Hepatocyte (in vitro differentiated cells): Measurements from ENCODE around the gene OR6J1. TPM values are rescaled to one million over a fixed set of nuclear protein-coding genes. Genes with fewer than 3 reads are reported as not detected.
"Not testable (repeated sequence)": the region's sequence is repeated elsewhere in the genome, so short reads cannot be mapped to it uniquely, and the experiment has no call there.

Source experiments
- DNase-seq: peaks from one replicate; pipeline ENCODE4 v3.0.0-alpha.2; 2016; ENCODE audit warnings: low spot score
- H2AFZ ChIP-seq: fragments of 200-600 bp; sonication (generic); 2 replicates; pipeline ENCODE4 v1.6.0; 2016; ENCODE audit warnings: antibody characterized with exemption, mild to moderate bottlenecking
- H3K27ac ChIP-seq: fragments of 200-600 bp; sonication (generic); 2 replicates; pipeline ENCODE4 v1.5.1; 2016; ENCODE audit warnings: mild to moderate bottlenecking
- H3K27me3 ChIP-seq: fragments of 200-600 bp; sonication (generic); 2 replicates; pipeline ENCODE4 v1.6.1; 2016
- H3K36me3 ChIP-seq: fragments of 200-600 bp; sonication (generic); replicated peaks from 2 replicates; pipeline ENCODE4 v1.5.1; 2016; ENCODE audit warnings: low read depth; ENCODE audit not compliant: insufficient read depth
- H3K4me1 ChIP-seq: fragments of 200-600 bp; sonication (generic); 2 replicates; pipeline ENCODE4 v1.5.1; 2016; ENCODE audit warnings: mild to moderate bottlenecking, moderate library complexity; ENCODE audit not compliant: insufficient read depth
- H3K4me2 ChIP-seq: fragments of 200-600 bp; sonication (generic); 2 replicates; pipeline ENCODE4 v1.6.0; 2016
- H3K4me3 ChIP-seq: fragments of 200-600 bp; sonication (generic); 2 replicates; pipeline ENCODE4 v1.5.1; 2016; ENCODE audit warnings: mild to moderate bottlenecking
- H3K79me2 ChIP-seq: fragments of 200-600 bp; sonication (generic); 2 replicates; pipeline ENCODE4 v1.6.0; 2017; ENCODE audit warnings: mild to moderate bottlenecking
- H3K9me2 ChIP-seq: fragments of 200-600 bp; sonication (generic); replicated peaks from 2 replicates; pipeline ENCODE4 v1.6.0; 2017; ENCODE audit warnings: mild to moderate bottlenecking; ENCODE audit not compliant: insufficient read depth
- H3K9me3 ChIP-seq: fragments of 200-600 bp; sonication (generic); 2 replicates; pipeline ENCODE4 v1.5.1; 2016; ENCODE audit warnings: low read depth, mild to moderate bottlenecking
- H4K20me1 ChIP-seq: fragments of 200-600 bp; sonication (generic); 2 replicates; pipeline ENCODE4 v1.6.0; 2016; ENCODE audit warnings: mild to moderate bottlenecking; ENCODE audit not compliant: insufficient read depth, poor library complexity, severe bottlenecking
- EZH2 ChIP-seq: fragments of 200-600 bp; sonication (generic); IDR thresholded peaks from 2 replicates; pipeline ENCODE4 v1.6.1; 2016; ENCODE audit warnings: antibody characterized with exemption, mild to moderate bottlenecking, borderline replicate concordance
- EZH2phosphoT487 ChIP-seq: fragments of 200-600 bp; sonication (generic); IDR thresholded peaks from one replicate; pipeline ENCODE4 v1.6.1; 2018; ENCODE audit warnings: antibody characterized with exemption, mild to moderate bottlenecking, low read depth, moderate library complexity; ENCODE audit not compliant: unreplicated experiment, severe bottlenecking
- WGBS: methylation state at CpG from one replicate; pipeline ENCODE4 v1.1.6; 2016; ENCODE audit warnings: low lambda C conversion rate; ENCODE audit errors: missing lambda C conversion rate; 5-methylcytosine and 5-hydroxymethylcytosine counted together
- polyA plus RNA-seq: library from polyadenylated mRNA; unstranded; fragments of >200 nt; fragmentation: Nextera tagmentation; extraction: Ambion mirVana; gene quantifications from 2 replicates; pipeline ENCODE4 v1.2.1, GENCODE V29; 2016
- total RNA-seq: library from RNA; depleted of rRNA; stranded (reverse); fragments of >200 nt; gene quantifications from 2 replicates; pipeline ENCODE4 v1.2.3, GENCODE V29; 2014
- TF ChIP-seq, protein P1 (sequence below): fragments of 200-600 bp; sonication (generic); IDR thresholded peaks from 2 replicates; pipeline ENCODE4 v1.5.1; 2016; ENCODE audit warnings: antibody characterized with exemption, mild to moderate bottlenecking; ENCODE audit not compliant: poor library complexity

The OR6J1 gene
- total and polyA plus RNA-seq, 2 experiments from 2014 or later, result 0.03 TPM; not detected in 1

DNA sequence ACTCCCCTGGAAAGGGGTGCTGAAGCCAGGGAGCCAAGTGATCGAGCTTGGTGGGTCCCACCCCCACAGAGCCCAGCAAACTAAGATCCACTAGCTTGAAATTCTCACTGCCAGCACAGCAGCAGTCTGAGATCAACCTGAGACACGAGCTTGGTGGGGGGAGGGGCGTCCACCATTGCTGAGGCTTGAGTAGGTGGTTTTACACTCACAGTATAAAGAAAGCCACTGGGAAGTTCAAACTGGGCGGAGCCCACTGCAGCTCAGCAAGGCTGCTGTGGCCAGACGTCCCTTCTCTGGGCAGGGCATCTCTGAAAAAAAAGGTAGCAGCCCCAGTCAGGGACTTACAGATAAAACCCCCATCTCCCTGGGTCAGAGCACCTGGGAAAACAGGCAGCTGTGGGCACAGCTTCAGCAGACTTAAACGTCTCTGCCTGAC is 42.0 kb upstream of the OR6J1 start:
- H3K9me3 ChIP-seq, H2AFZ ChIP-seq, H3K9me2 ChIP-seq, H3K4me3 ChIP-seq, H3K27me3 ChIP-seq, H3K4me1 ChIP-seq, H4K20me1 ChIP-seq, H3K27ac ChIP-seq, H3K79me2 ChIP-seq, H3K4me2 ChIP-seq, H3K36me3 ChIP-seq: not testable (repeated sequence)
- DNase-seq, result peak; percentile 32
- 19% methylated on average over 6 of the region's 6 CpGs for WGBS

DNA sequence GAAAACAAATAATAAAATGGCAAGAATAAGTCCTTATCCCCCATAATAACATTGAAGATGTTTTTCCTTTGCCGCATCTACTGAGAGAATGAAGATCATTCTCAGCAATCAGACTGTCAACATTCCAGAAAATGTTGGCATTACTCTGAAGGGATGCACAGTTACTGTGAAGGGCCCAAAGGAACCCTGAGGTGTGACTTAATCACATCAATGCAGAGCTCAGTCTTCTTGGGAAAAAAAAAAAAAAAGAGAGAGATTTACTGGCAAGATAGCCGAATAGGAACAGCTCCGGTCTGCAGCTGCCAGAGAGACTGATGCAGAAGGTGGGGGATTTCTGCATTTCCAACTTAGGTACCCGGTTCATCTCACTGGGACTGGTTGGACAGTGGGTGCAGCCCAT is 41.3 kb upstream of the OR6J1 start:
- Histone ChIP-seq H2AFZ (no peak overlapping the region), H3K9me3 (no peaks in the 10 kb centered on the region), H3K4me3 (no peak overlapping the region), H3K27me3 (no peaks in the 10 kb centered on the region), H3K27ac (no peak overlapping the region), H3K4me2 (no peak overlapping the region), H3K36me3 (no peaks in the 10 kb centered on the region), H3K9me2 (no peaks in the 10 kb centered on the region), H3K4me1 (peaks cover 7% of the 10 kb centered on the region), H3K79me2 (no peaks in the 10 kb centered on the region), H4K20me1 (no peaks in the 10 kb centered on the region)
- no peak for DNase-seq
- TF ChIP-seq, protein P1, sequence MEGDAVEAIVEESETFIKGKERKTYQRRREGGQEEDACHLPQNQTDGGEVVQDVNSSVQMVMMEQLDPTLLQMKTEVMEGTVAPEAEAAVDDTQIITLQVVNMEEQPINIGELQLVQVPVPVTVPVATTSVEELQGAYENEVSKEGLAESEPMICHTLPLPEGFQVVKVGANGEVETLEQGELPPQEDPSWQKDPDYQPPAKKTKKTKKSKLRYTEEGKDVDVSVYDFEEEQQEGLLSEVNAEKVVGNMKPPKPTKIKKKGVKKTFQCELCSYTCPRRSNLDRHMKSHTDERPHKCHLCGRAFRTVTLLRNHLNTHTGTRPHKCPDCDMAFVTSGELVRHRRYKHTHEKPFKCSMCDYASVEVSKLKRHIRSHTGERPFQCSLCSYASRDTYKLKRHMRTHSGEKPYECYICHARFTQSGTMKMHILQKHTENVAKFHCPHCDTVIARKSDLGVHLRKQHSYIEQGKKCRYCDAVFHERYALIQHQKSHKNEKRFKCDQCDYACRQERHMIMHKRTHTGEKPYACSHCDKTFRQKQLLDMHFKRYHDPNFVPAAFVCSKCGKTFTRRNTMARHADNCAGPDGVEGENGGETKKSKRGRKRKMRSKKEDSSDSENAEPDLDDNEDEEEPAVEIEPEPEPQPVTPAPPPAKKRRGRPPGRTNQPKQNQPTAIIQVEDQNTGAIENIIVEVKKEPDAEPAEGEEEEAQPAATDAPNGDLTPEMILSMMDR, result no peak
- TF ChIP-seq EZH2 (no peak), EZH2phosphoT487 (no peak)
- WGBS, result 40% methylated on average over 4 of the region's 4 CpGs

DNA sequence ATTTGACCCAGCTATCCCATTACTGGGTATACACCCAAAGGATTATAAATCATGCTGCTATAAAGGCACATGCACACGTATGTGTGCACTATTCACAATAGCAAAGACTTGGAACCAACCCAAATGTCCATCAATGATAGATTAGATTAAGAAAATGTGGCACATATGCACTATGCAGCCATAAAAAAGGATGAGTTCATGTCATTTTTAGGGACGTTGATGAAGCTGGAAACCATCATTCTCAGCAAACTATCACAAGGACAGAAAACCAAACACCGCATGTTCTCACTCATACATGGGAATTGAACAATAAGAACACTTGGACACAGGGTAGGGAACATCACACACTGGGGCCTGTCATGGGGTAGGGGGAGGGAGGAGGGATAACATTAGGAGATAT is 39.3 kb upstream of the OR6J1 start:
- not testable (repeated sequence) for H3K27me3 ChIP-seq, H3K36me3 ChIP-seq, H3K27ac ChIP-seq, H4K20me1 ChIP-seq, H3K9me3 ChIP-seq, H3K4me2 ChIP-seq, H3K9me2 ChIP-seq, H3K79me2 ChIP-seq, H3K4me3 ChIP-seq, H3K4me1 ChIP-seq, H2AFZ ChIP-seq, DNase-seq
- WGBS, result 81% methylated on average over 3 of the region's 3 CpGs

DNA sequence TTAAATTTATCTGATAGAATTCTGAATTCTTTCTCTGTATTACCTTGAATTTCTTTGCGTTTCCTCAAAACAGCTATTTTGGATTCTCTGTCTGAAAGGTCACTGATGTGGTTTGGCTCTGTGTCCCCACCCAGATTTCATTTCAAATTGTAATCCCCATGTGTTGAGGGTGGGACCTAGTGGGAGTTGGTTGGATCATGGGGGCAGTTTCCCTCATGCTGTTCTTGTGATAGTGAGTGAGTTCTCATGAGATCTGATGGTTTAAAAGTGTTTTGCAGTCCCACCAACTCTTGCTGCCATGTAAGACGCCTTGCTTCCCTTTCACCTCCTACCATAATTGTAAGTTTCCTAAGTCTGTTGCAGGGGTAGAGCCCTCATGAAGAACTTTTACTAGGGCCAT is 34.1 kb upstream of the OR6J1 start:
- Histone ChIP-seq H3K4me2 (no peak overlapping the region), H3K9me2 (no peaks in the 10 kb centered on the region), H3K79me2 (no peaks in the 10 kb centered on the region), H3K9me3 (no peaks in the 10 kb centered on the region), H3K27ac (no peak overlapping the region), H3K27me3 (no peaks in the 10 kb centered on the region), H4K20me1 (no peaks in the 10 kb centered on the region), H3K4me1 (no peaks in the 10 kb centered on the region), H2AFZ (no peak overlapping the region), H3K36me3 (no peaks in the 10 kb centered on the region), H3K4me3 (no peak overlapping the region)
- TF ChIP-seq EZH2phosphoT487 (no peak), EZH2 (no peak)
- TF ChIP-seq, protein P1, result no peak
- DNase-seq, result no peak
- 94% methylated on average over 2 of the region's 2 CpGs for WGBS

DNA sequence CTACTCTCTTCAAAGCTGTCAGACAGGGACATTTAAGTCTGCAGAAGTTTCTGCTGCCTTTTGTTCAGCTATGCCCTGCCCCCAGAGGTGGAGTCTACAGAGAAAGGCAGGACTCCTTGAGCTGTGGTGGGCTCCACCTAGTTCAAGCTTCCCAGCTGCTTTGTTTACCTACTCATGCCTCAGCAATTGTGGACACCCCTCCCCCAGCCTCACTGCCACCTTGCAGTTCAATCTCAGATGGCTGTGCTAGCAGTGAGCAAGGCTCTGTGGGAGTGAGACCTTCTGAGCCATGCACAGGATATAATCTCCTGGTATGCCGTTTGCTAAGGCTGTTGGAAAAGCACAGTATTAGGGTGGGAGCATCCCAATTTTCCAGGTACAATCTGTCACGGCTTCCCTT is 33.4 kb upstream of the OR6J1 start:
- WGBS, result 55% methylated on average over 2 of the region's 2 CpGs
- not testable (repeated sequence) for H3K27me3 ChIP-seq, H3K79me2 ChIP-seq, H4K20me1 ChIP-seq, H3K4me3 ChIP-seq, H3K36me3 ChIP-seq, H2AFZ ChIP-seq, H3K4me2 ChIP-seq, DNase-seq, H3K27ac ChIP-seq, H3K9me2 ChIP-seq, H3K4me1 ChIP-seq, H3K9me3 ChIP-seq
